ENCODE data around the gene PRM2.

PRM2 gene

GRCh38 chr16:11258553-11259492, 17.5 kb downstream of the PRM2 start:
- DNase-seq: peak; percentile 57

GRCh38 chr16:11257131-11257938, 18.9 kb downstream of the PRM2 start:
- DNase-seq: peak; percentile 77

GRCh38 chr16:11256661-11257130, 19.6 kb downstream of the PRM2 start:
- peak; percentile 80 for DNase-seq

GRCh38 chr16:11255737-11256660, 20.3 kb downstream of the PRM2 start, which contains the start of gene SOCS1:
Gene SOCS1, minus strand, starts transcription at chr16:11256204. Its CDS starts 726 bp downstream, at chr16:11255478.
- peak; percentile 90 for DNase-seq

- peak; percentile 65 for DNase-seq
Observed at GRCh38 chr16:11254913-11255736, 21.2 kb downstream of the PRM2 start.

GRCh38 chr16:11253995-11254912, 22.0 kb downstream of the PRM2 start:
- DNase-seq: peak; percentile 51

GRCh38 chr16:11253009-11253994, 23.0 kb downstream of the PRM2 start:
- DNase-seq: peak; percentile 65

- DNase-seq: peak; percentile 55
Observed at GRCh38 chr16:11252482-11252931, 23.8 kb downstream of the PRM2 start.

- DNase-seq: peak; percentile 90
Observed at GRCh38 chr16:11251525-11252481, 24.5 kb downstream of the PRM2 start.

- DNase-seq: peak; percentile 46
Observed at GRCh38 chr16:11250786-11251524, 25.3 kb downstream of the PRM2 start.

- DNase-seq: peak; percentile 70
Observed at GRCh38 chr16:11250091-11250785, 26.0 kb downstream of the PRM2 start.

- DNase-seq: peak; percentile 65
Observed at GRCh38 chr16:11249233-11250061, 26.8 kb downstream of the PRM2 start.

- DNase-seq: no peak
Observed at GRCh38 chr16:11248133-11248532, 28.1 kb downstream of the PRM2 start.

GRCh38 chr16:11245988-11246387, 30.3 kb downstream of the PRM2 start:
- peak; percentile 42 for DNase-seq

GRCh38 chr16:11245222-11245737, 31.0 kb downstream of the PRM2 start:
- DNase-seq: no peak
